CD14-positive monocyte (primary cell): Measurements from ENCODE around the gene RIMOC1. TPM values are rescaled to one million over a fixed set of nuclear protein-coding genes. Genes with fewer than 3 reads are reported as not detected.

ENCODE experiments used
- DNase-seq, 3 donors: peaks; one replicate each; pipeline ENCODE4 v3.0.0-alpha.2; 2011 to 2022
- H2AFZ ChIP-seq: 2 replicates; pipeline ENCODE4 v1.6.0; 2012; ENCODE audit warnings: mild to moderate bottlenecking, low read depth, low read length, inconsistent platforms; ENCODE audit not compliant: insufficient read depth, poor library complexity, severe bottlenecking
- H3K27ac ChIP-seq, 2 donors: 1 replicate in 1 of 2; 2 replicates in 1 of 2; pipeline ENCODE4 v1.5.1; 2012 to 2013; ENCODE audit warnings: low read length in 2 of 2, control low read depth in 1 of 2, inconsistent platforms in 1 of 2, low read depth in 1 of 2, mild to moderate bottlenecking in 1 of 2
- H3K27me3 ChIP-seq, 2 donors: one replicate each; pipeline versions ENCODE4 v1.6.0 to v1.6.1; 2011 to 2013; ENCODE audit warnings: low read length in 2 of 2; ENCODE audit not compliant: control insufficient read depth in 2 of 2, insufficient read depth in 2 of 2
- H3K36me3 ChIP-seq, 2 donors: replicated peaks in 1 of 2; 1 replicate in 1 of 2; 2 replicates in 1 of 2; pipeline versions ENCODE4 v1.5.1 to v1.6.1; 2012 to 2013; ENCODE audit warnings: low read length in 2 of 2, control low read depth in 1 of 2, inconsistent platforms in 1 of 2, mild to moderate bottlenecking in 1 of 2; ENCODE audit not compliant: insufficient read depth in 2 of 2, control insufficient read depth in 1 of 2
- H3K4me1 ChIP-seq, 2 donors: 1 replicate in 1 of 2; 2 replicates in 1 of 2; pipeline versions ENCODE4 v1.5.1 to v1.6.1; 2012 to 2013; ENCODE audit warnings: low read length in 2 of 2, control low read depth in 1 of 2, inconsistent platforms in 1 of 2, mild to moderate bottlenecking in 1 of 2, moderate library complexity in 1 of 2; ENCODE audit not compliant: insufficient read depth in 2 of 2, control insufficient read depth in 1 of 2
- H3K4me2 ChIP-seq: replicated peaks from 2 replicates; pipeline ENCODE3; 2012; ENCODE audit warnings: low read length, moderate library complexity, mild to moderate bottlenecking; ENCODE audit not compliant: poor library complexity, severe bottlenecking; ENCODE audit errors: extremely low read depth
- H3K4me3 ChIP-seq, 3 experiments: fragments of 200-600 bp in 1 of 3; sonication (generic) in 1 of 3; replicated peaks in 1 of 3; 1 replicate in 2 of 3; 2 replicates in 1 of 3; pipeline ENCODE4 v1.5.1; 2011 to 2013; ENCODE audit warnings: low read length in 3 of 3, mild to moderate bottlenecking in 3 of 3, control low read depth in 2 of 3, low read depth in 2 of 3, inconsistent platforms in 1 of 3, moderate library complexity in 1 of 3
- H3K79me2 ChIP-seq: 2 replicates; pipeline ENCODE4 v1.6.0; 2012; ENCODE audit warnings: mild to moderate bottlenecking, control low read depth, inconsistent platforms, low read length, moderate library complexity; ENCODE audit not compliant: insufficient read depth
- H3K9ac ChIP-seq: 2 replicates; pipeline ENCODE4 v1.6.0; 2017; ENCODE audit warnings: low read length, mild to moderate bottlenecking; ENCODE audit not compliant: insufficient read depth, poor library complexity, severe bottlenecking
- H3K9me3 ChIP-seq, 2 donors: replicated peaks in 1 of 2; 1 replicate in 1 of 2; 2 replicates in 1 of 2; pipeline versions ENCODE4 v1.5.1 to v1.6.1; 2012 to 2013; ENCODE audit warnings: low read length in 2 of 2, control low read depth in 1 of 2; ENCODE audit not compliant: control insufficient read depth in 1 of 2, insufficient read depth in 1 of 2
- H4K20me1 ChIP-seq: 2 replicates; pipeline ENCODE4 v1.6.0; 2012; ENCODE audit warnings: mild to moderate bottlenecking, low read length, control low read depth, moderate library complexity; ENCODE audit not compliant: insufficient read depth
- H3K27ac Mint-ChIP-seq, 7 donors: one replicate each; pipeline ENCODE4 v1.8.0; 2020; ENCODE audit warnings: mild to moderate bottlenecking in 7 of 7, mixed read lengths in 7 of 7, moderate library complexity in 6 of 7, inconsistent platforms in 2 of 7
- H3K27me3 Mint-ChIP-seq, 3 donors: one replicate each; pipeline ENCODE4 v1.8.0; 2021 to 2022; ENCODE audit warnings: low read depth in 3 of 3, mild to moderate bottlenecking in 3 of 3, mixed read lengths in 3 of 3, moderate library complexity in 3 of 3, inconsistent platforms in 1 of 3
- H3K36me3 Mint-ChIP-seq, 2 donors: one replicate each; pipeline ENCODE4 v1.8.0; 2020; ENCODE audit warnings: mixed read lengths in 2 of 2, inconsistent platforms in 1 of 2, mild to moderate bottlenecking in 1 of 2
- H3K4me1 Mint-ChIP-seq: one replicate; pipeline ENCODE4 v1.8.0; 2020; ENCODE audit warnings: mild to moderate bottlenecking, mixed read lengths
- H3K4me3 Mint-ChIP-seq, 2 donors: one replicate each; pipeline ENCODE4 v1.8.0; 2020; ENCODE audit warnings: mild to moderate bottlenecking in 2 of 2, mixed read lengths in 2 of 2, moderate library complexity in 1 of 2
- H3K9me3 Mint-ChIP-seq, 7 donors: one replicate each; pipeline ENCODE4 v1.8.0; 2020 to 2022; ENCODE audit warnings: mixed read lengths in 7 of 7, mild to moderate bottlenecking in 6 of 7, moderate library complexity in 6 of 7, inconsistent platforms in 2 of 7
- CTCF ChIP-seq: fragments of 200-600 bp; IDR thresholded peaks from one replicate; pipeline ENCODE4 v1.8.0; 2022; ENCODE audit warnings: antibody characterized with exemption, mild to moderate bottlenecking
- WGBS: methylation state at CpG from one replicate; pipeline ENCODE4 v1.1.5; 2013; ENCODE audit warnings: missing lambda C conversion rate; ENCODE audit not compliant: insufficient coverage; 5-methylcytosine and 5-hydroxymethylcytosine counted together
- intact Hi-C, 2 donors: fragments of 100-400 bp; cut with micrococcal nuclease; formaldehyde crosslinking; loops; one replicate each; pipeline versions ENCODE4 v1.15.0 to v1.15.1; 2023
- polyA plus RNA-seq, 3 donors: library from polyadenylated mRNA; depleted of rRNA in 1 of 3; unstranded in 2 of 3; stranded (reverse) in 1 of 3; fragments of 300-500 nt in 2 of 3; fragments of >200 nt in 1 of 3; fragmentation: Illumina TruSeq in 2 of 3; gene quantifications; 1 replicate in 2 of 3; 2 replicates in 1 of 3; pipeline ENCODE4 v1.2.3, GENCODE V29; 2012 to 2021

The RIMOC1 gene
- polyA plus RNA-seq, 3 donors = 4.6 to 15.3 (median 11.2) TPM

- Histone ChIP-seq H3K27ac (no peak overlapping the region), H3K4me1 (no peaks in the 10 kb centered on the region), H3K27me3 (peaks cover 4 to 6% of the 10 kb centered on the region in 2 donors), H3K36me3 (no peaks in the 10 kb centered on the region), H2AFZ (no peak overlapping the region), H3K9me3 (no peaks in the 10 kb centered on the region), H3K79me2 (no peaks in the 10 kb centered on the region), H3K4me2 (no peak overlapping the region), H3K4me3 (no peak overlapping the region), H4K20me1 (no peaks in the 10 kb centered on the region), H3K9ac (no peak overlapping the region)
- no peak for TF ChIP-seq CTCF
- H3K9me3 Mint-ChIP-seq = no peaks in the 10 kb centered on the region
- intact Hi-C loops = no loop called here
- H3K27me3 Mint-ChIP-seq = peaks cover 0 to 9% (median 6%) of the 10 kb centered on the region in 3 donors
- no peaks in the 10 kb centered on the region for H3K4me1 Mint-ChIP-seq
- no peaks in the 10 kb centered on the region for H3K36me3 Mint-ChIP-seq
- H3K4me3 Mint-ChIP-seq = no peak overlapping the region
- H3K27ac Mint-ChIP-seq = no peak overlapping the region
- no peak for DNase-seq
- 80% methylated on average over 1 of the region's 3 CpGs for WGBS
Measured at GRCh38 chr5:41883243-41883642, 20.9 kb upstream of the RIMOC1 start.

GRCh38 chr5:41883936-41884335 is 20.2 kb upstream of the RIMOC1 start:
- no peak for TF ChIP-seq CTCF
- H2AFZ ChIP-seq = no peak overlapping the region
- no peak overlapping the region for H3K4me3 ChIP-seq
- no peaks in the 10 kb centered on the region for H3K9me3 Mint-ChIP-seq
- H4K20me1 ChIP-seq = no peaks in the 10 kb centered on the region
- no peak overlapping the region for H3K27ac ChIP-seq
- H3K9me3 ChIP-seq = no peaks in the 10 kb centered on the region
- H3K79me2 ChIP-seq = no peaks in the 10 kb centered on the region
- peaks cover 5 to 6% of the 10 kb centered on the region in 2 donors for H3K27me3 ChIP-seq
- intact Hi-C loops = no loop called here
- no peaks in the 10 kb centered on the region for H3K4me1 ChIP-seq
- DNase-seq = no peak
- H3K27me3 Mint-ChIP-seq = peaks cover 0 to 10% (median 6%) of the 10 kb centered on the region in 3 donors
- no peaks in the 10 kb centered on the region for H3K36me3 ChIP-seq
- H3K4me1 Mint-ChIP-seq = no peaks in the 10 kb centered on the region
- no peak overlapping the region for H3K4me3 Mint-ChIP-seq
- no peak overlapping the region for H3K9ac ChIP-seq
- H3K27ac Mint-ChIP-seq = no peak overlapping the region
- H3K4me2 ChIP-seq = no peak overlapping the region
- WGBS = no CpG with 5 or more reads among the region's 2 CpGs
- no peaks in the 10 kb centered on the region for H3K36me3 Mint-ChIP-seq
